WERI-Rb-1 (cell line): ENCODE results near the gene TOX3.

ENCODE experiments used
- DNase-seq: peaks from one replicate; pipeline ENCODE4 v3.0.0-alpha.2; 2020
- H3K27ac ChIP-seq: fragments of 250-450 bp; sonication (Bioruptor Pico); 2 replicates; pipeline ENCODE4 v1.5.1; 2020; ENCODE audit warnings: mild to moderate bottlenecking, moderate library complexity
- H3K27me3 ChIP-seq: fragments of 250-450 bp; sonication (Bioruptor Pico); 2 replicates; pipeline ENCODE4 v1.5.1; 2021; ENCODE audit warnings: mild to moderate bottlenecking, low read depth, moderate library complexity; ENCODE audit not compliant: insufficient read depth, severe bottlenecking
- H3K36me3 ChIP-seq: fragments of 250-450 bp; sonication (Bioruptor Pico); 2 replicates; pipeline ENCODE4 v1.5.1; 2020; ENCODE audit warnings: mild to moderate bottlenecking, moderate library complexity
- H3K4me3 ChIP-seq: 2 replicates; pipeline ENCODE4 v1.5.1; 2011; ENCODE audit warnings: low read depth, mild to moderate bottlenecking, control low read depth, low read length
- H3K9me3 ChIP-seq: fragments of 250-450 bp; sonication (Bioruptor Pico); 2 replicates; pipeline ENCODE4 v1.5.1; 2021; ENCODE audit warnings: mild to moderate bottlenecking, moderate library complexity; ENCODE audit not compliant: severe bottlenecking
- TF ChIP-seq, protein P1 (sequence below): IDR thresholded peaks from 2 replicates; pipeline ENCODE4 v1.5.1; 2011; ENCODE audit warnings: low read depth, mild to moderate bottlenecking, control low read depth, inconsistent platforms, low read length

Gene TOX3

DNA sequence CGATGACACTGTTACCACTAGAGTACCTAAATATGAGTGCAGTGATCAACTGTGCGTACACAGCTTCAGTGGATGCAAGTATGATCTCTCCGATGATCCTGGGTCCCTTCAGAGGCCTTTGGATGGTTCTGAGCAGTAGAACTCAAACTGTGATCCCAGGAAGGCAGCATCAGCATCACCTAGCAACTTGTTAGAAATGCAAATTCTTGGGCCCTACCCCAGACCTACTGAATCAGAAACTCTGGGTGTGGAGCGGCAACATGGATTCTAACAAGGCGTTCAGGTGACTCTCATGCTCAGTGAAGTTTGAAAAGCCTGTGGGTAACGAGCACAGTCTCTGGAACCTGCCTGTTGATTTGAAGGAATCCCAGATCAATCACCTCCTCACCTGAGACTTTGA lies 25.4 kb downstream of the TOX3 start:
- no peaks in the 10 kb centered on the region for H3K36me3 ChIP-seq
- TF ChIP-seq, protein P1, sequence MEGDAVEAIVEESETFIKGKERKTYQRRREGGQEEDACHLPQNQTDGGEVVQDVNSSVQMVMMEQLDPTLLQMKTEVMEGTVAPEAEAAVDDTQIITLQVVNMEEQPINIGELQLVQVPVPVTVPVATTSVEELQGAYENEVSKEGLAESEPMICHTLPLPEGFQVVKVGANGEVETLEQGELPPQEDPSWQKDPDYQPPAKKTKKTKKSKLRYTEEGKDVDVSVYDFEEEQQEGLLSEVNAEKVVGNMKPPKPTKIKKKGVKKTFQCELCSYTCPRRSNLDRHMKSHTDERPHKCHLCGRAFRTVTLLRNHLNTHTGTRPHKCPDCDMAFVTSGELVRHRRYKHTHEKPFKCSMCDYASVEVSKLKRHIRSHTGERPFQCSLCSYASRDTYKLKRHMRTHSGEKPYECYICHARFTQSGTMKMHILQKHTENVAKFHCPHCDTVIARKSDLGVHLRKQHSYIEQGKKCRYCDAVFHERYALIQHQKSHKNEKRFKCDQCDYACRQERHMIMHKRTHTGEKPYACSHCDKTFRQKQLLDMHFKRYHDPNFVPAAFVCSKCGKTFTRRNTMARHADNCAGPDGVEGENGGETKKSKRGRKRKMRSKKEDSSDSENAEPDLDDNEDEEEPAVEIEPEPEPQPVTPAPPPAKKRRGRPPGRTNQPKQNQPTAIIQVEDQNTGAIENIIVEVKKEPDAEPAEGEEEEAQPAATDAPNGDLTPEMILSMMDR, result no peak
- no peak overlapping the region for H3K27ac ChIP-seq
- no peaks in the 10 kb centered on the region for H3K9me3 ChIP-seq
- no peak overlapping the region for H3K4me3 ChIP-seq
- no peaks in the 10 kb centered on the region for H3K27me3 ChIP-seq
- no peak for DNase-seq

DNA sequence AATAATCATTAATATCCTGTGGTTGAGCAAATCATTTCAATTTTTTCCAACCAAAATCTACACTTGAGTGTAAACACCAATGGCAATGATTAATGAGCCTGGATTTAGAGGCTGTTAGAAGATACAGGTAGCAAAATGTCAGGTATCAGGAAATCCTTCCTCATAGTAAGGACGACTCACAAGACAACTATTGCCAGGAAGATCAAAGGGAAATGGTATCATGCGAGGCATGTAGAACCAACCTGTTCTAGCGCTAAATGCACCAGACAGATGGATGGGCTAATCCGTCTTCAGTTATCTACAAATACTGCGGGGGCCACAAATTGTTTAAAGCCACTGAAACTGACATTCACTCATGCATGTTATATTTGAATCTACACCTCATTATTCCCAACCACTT lies 28.1 kb downstream of the TOX3 start:
- H3K36me3 ChIP-seq, result no peaks in the 10 kb centered on the region
- no peak overlapping the region for H3K27ac ChIP-seq
- no peak overlapping the region for H3K4me3 ChIP-seq
- H3K27me3 ChIP-seq, result no peaks in the 10 kb centered on the region
- TF ChIP-seq, protein P1, result no peak
- no peaks in the 10 kb centered on the region for H3K9me3 ChIP-seq
- DNase-seq, result no peak

DNA sequence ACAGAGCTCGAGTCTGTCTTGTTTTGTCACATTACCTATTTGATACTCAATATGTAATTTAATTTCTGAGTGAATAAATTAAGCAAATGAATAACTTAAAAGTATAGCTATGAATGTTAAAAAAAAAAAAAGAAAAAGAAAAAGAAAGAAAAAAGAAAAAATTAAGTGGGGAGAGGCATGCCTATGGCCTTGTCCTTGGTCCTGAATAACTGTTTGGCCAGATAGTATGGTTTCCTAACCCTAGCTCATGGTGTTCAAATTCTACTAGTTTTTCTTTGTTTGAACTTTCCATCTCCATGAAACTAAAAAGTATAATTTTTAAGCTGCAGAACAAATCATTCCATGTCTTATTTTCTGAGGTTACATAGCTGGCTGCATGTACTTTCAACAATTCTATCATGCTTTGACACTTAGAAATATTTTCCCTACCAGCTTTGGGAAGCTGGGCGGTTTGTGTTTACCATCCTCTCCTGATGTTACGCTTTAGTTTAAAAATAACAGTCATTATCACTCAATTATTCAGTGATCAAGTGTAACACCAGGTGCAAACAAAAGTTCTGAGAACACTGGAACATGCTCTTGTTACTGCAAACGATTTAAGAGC lies 31.8 kb downstream of the TOX3 start:
- H3K36me3 ChIP-seq, result no peaks in the 10 kb centered on the region
- H3K27ac ChIP-seq, result no peak overlapping the region
- no peak overlapping the region for H3K4me3 ChIP-seq
- no peak for DNase-seq
- TF ChIP-seq, protein P1, result no peak
- no peaks in the 10 kb centered on the region for H3K9me3 ChIP-seq
- H3K27me3 ChIP-seq, result no peaks in the 10 kb centered on the region

DNA sequence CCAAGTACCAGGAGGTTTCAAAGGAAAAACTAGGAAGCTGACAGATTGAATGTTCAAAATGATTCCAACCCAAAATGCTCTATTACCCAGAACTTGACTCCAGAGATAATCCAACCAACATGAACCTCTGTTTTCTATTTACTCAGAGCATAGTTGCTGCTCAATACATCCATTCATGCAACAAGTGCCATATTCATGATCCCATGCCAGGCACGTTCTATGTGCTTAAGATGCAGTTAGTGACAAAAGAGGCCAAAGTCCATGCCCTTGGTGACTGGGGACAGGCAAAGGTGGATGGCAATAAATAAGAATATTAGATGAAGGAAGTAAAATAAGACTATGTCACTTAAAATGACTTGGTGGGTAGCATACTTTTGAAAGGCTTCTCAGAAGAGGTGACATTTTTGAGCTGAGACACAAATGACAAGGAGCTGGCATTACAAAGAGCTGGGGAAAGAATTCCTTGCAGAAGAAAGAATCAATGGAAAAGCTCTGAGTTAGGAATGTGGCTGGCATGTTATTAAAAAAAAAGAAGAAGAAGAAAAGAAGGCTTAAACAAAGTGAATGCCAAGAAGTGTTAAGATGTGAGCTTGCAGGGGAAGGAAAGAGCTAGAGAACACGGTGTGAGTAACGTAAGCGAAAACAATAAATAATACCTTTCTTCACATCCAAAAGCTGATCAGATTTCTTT lies 34.5 kb downstream of the TOX3 start:
- Histone ChIP-seq H3K36me3 (no peaks in the 10 kb centered on the region), H3K27ac (no peak overlapping the region), H3K27me3 (no peaks in the 10 kb centered on the region), H3K9me3 (no peaks in the 10 kb centered on the region), H3K4me3 (no peak overlapping the region)
- DNase-seq, result no peak
- TF ChIP-seq, protein P1, result no peak

DNA sequence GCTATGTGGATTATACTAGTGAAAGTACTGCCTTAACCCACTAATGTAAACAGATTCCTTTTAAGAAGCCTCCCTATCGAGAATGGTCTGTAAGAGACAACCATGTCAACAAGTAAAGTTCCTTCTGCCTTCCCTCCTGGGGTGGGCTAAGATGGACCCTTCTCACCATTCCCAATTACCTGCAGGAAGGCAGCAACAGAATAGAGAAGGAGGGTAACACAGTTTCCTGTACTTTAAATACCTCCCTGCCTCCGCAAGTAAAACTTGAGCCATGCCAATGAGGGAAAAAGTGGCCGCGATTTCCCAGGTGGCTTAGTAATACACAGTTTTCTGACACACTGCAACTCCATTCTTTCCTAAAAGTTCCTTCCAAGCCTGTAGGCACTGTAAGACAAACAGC lies 45.2 kb downstream of the TOX3 start:
- Histone ChIP-seq H3K27me3 (no peaks in the 10 kb centered on the region), H3K27ac (no peak overlapping the region), H3K4me3 (no peak overlapping the region), H3K9me3 (no peaks in the 10 kb centered on the region), H3K36me3 (no peaks in the 10 kb centered on the region)
- TF ChIP-seq, protein P1, result no peak
- DNase-seq, result no peak

DNA sequence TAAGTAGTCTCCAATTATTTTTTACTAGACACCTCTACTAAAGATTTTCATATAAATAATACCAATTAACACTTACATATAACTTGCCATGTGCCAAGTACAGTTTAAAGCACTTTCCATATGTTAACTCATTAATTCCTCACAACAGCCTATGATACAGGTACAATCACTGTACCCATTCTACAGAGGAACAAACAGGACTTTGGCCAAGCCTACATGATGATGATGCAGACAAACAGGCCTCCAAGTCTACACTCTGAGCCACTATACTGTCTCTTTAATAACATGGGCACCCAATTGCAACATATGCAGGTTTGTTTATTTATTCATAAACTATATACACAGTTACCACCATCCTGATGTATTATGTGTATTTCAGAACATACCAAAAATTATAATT lies 46.0 kb downstream of the TOX3 start:
- Histone ChIP-seq H3K4me3 (no peak overlapping the region), H3K9me3 (no peaks in the 10 kb centered on the region), H3K27ac (no peak overlapping the region), H3K27me3 (no peaks in the 10 kb centered on the region), H3K36me3 (no peaks in the 10 kb centered on the region)
- TF ChIP-seq, protein P1, result no peak
- no peak for DNase-seq
